NCI-H524 treated with DMSO at 0.1 percent for 48 hours (cell line): ENCODE measurements around the gene ATP5PD.
"Not testable (repeated sequence)": the region's sequence is repeated elsewhere in the genome, so short reads cannot be mapped to it uniquely, and the experiment has no call there.

Experiments used
- DNase-seq: peaks from one replicate; lab custom pipeline; 2025; lab: John Stamatoyannopoulos, UW

Gene ATP5PD

DNA sequence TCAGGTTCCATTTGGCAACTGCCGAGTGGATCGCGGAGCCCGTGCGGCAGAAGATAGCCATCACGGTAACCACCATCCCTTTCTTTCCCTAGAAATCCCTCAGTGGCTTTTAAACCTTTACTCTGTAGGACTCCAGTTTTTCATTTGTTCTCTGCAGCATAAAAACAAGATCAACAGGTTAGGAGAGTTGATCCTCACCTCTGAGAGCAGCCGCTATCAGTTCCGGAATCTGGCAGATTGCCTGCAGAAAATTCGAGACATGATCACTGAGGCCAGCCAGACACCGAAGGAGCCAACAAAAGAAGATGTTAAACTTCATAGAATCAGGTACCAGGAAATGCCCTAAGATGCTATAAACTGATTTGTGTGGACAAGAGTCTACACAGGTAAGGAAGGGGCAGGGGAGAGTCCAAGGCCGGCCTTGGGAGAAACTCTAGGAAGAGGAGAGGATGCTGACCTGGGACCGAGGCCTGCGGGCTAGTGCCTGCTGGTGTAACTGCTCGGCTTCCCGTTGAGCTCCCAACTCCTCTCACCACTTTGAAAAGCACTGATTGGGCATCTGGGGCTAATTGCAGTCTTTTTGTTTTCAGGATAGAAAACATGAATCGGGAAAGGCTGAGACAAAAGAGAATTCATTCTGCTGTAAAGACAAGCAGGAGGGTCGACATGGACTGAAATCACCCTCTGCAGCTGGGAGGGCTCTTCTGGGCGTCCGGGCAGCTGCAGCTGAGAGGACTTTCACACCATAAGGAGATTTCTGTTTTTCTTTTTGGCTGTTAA is 26.2 kb downstream of the ATP5PD start:
- DNase-seq = no peak

DNA sequence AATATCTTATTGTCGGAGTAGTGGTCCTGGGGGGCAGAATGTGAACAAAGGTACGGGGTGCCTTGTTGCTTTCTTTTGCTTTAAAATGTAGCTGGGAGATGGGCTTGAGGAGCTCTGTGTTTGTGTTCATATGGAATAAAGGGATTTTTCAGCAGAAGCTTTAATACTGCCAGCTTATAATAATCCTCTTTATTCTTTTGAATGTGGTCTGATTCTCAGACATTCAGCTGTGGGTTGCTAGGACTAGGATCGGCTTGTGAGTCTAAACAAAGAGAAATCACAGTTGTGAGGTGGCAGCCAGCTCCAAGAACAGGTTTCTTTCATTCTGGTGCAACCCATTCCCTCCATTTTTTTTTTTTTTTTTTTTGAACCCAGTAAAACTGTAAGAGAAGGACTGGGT is 27.1 kb downstream of the ATP5PD start:
- DNase-seq = no peak

DNA sequence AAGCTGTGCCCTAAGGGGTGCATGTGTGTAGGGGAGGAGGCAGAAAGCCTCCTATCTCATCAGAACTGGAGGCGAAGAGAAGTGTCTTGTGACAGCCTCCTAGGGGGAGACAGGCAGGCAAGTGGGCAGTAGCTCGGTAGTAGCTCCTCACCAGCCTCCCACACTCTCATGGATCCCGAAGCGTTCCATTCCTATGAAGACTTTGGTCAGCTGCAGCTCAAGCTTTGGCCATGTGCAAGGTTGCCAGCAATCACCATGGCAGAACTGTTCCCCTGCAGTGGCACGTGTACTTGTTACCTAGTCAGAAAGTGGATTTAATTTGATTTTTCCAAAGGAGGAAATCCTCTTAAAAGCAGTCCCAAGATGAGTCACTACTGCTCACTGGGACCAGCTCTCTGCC is 27.6 kb downstream of the ATP5PD start:
- no peak for DNase-seq

DNA sequence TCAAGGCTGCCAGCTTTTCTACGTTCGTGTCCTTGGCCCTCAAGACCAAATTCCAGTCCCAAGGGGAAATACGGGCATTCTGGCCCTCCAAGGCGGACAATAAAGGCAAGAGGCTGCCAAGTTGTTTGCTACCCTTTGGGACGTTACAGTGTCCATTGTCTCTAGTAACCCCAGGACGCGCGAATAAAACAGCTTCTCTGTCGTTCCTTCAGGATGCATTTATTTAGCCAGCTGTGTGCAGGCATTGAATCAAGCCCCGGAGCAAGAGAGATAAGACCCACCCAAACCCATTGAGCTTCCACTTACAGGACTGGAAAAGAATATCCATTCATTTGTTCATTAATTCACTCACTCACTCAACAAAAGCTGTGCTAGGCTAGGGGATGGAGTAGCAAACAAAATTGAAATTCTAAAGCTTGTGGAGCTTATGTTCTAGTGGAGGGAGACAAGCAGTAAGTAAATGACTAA is 33.6 kb downstream of the ATP5PD start:
- no peak for DNase-seq

DNA sequence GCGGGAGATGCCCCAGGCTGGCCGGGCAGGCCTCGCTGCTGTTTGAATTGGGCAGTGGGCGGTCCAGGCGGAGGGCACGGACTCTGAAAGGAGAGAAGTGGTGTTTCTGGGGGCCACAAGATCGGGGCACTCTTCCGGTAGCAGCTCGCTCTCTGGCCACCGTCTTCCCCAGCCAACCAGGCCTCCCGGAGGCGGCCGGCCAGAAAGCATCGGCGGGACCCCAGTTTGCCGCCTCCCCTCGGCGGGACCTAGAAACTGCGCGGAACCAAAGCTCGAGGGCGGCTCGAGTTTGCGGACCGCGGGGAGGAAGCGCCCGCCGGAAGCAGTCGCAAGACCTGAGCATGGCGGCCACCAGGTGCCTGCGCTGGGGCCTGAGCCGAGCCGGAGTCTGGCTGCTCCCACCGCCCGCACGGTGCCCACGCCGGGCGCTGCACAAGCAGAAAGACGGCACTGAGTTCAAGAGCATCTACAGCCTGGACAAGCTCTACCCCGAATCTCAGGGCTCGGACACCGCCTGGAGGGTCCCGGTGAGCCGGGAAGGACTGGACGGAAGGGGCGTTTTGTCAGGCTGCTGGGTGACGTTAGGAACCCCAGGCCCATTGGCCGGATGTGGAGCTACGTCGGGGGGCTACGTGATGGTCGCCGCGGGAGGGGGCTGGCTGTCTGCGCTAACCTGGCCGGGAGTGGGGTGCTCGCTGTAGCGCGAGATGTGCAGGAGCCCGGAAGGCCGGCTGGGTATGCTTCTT is 34.2 kb downstream of the ATP5PD start, which contains the start of gene MRPL58:
TSS of gene MRPL58 (plus strand) at position 325 of the 746 bp plus-strand sequence. CDS start at position 342, 17 bp downstream.
- peak; percentile 89 for DNase-seq

DNA sequence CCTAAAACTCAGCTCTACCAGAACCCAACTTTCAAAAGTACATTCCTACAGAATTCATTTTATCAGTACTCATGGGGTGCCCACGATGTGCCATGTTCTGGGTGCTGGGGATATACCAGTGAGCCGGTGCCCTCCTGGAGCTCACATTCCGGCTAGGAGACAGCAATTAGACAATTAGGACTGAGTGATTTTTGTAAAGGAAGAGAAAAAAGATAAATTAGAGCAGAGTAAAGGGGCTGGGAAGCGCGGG is 34.7 kb downstream of the ATP5PD start:
- DNase-seq = no peak

DNA sequence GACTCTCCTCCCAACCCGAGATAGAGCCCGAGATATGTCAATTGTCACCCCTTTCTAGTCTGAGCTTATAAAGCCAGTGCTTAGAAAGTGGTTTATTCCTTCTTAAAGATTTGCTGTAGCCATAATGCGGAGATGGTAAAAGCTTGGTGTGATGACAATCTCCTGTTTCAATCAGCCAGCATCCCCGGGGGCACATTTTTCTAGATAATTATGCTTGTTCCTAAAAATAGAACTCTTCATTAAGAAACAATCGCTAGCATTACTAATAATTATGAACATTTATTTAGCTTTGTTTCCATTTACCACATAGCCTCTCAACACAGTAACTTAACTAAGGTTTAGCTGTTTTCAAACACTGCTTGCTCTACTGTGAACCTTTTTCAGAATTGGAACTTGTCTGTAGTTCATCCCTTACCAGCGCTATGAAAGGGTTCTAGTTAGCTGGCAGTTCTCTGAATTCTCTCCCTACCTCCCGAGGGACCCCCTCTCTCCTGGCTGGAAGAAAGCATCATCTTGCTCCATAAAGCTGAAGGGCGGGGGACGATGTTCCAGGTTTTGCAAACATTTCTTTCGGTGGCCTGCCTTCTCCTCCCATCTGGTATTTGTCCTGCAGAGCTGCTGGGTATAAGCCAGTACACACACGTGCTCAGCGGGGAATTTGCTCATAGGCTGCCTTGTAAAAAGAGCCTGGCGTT is 35.2 kb downstream of the ATP5PD start:
- DNase-seq = peak; percentile 38

DNA sequence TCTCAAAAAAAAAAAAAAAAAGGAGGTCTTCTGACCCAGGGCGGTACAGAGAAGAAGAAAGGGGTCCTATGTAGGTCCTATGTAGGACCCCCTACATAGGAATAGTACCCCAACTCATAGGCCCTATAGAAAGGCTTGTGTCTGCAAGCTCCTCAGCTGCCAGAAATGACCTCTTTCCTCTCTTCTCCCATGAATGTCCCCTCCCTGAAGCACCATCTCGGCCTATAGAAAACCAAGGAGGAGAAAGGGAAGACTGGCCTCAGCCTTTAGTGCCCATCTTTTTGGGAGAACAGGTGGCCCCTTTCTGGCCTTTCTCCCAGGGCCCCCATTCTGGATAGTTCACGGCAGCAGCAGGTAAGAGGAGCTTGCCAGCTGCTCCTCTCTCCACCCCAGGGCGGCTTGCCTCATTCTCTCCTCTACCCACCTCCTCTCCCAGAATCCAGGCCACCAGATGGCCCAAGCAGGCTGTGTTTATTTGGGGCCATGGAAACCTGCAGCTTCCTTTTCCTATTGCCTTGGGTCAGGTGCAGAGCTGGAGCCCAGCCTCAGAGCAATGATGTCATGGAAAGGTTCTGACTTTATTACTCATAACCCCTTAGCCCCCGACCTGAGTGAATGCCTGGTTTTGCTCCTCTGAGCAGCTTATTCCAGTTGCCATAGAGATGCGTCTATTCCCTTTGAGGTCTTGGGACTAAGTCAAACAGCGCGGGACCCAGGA is 35.9 kb downstream of the ATP5PD start:
- DNase-seq = peak; percentile 95

DNA sequence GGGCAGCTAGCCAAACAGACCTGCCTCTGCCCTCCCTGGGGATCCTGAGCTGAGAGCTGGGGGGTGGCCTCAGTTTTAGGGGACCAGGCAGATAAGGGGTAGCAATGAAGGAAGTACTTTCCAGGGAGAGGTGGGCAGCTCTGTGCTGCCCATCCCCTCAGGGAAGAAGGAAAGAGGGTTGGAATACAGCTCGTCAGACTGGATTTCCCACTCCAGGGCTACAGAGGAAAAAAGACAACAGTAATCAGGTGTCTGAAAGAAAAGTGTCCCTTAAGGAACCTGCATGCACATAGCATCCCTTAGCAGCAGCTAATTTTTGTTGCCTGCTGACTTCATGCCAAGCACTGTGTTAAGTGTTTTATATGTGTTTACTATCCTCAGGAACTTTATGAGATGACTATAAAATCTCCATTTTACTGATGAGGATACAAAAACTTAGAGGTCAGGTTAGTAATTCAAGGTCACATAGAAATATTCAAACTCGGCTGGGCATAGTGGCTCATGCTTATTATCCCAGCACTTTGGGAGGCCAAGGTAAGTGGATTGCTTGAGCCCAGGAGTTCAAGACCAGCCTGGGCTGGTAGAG is 37.5 kb downstream of the ATP5PD start:
- no peak for DNase-seq

DNA sequence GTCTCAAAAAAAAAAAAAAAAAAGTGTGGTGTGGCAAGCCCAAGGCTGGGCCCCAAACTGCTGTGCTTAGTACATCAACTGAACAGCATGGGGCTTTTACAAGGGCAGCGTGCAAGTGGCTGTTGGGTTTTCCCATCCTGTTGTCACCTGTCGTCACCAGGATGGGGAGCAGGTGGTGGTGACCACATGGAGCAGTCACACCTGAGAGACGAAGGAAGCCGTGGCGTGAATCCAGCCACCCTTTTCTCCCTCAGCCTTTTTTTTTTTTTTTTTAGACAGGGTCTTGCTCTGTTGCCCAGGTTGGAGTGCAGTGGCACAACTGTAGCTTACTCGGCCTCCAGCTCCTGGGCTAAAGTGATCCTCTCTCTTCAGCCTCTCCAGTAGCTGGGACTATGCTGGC is 38.4 kb downstream of the ATP5PD start:
- DNase-seq = no peak

DNA sequence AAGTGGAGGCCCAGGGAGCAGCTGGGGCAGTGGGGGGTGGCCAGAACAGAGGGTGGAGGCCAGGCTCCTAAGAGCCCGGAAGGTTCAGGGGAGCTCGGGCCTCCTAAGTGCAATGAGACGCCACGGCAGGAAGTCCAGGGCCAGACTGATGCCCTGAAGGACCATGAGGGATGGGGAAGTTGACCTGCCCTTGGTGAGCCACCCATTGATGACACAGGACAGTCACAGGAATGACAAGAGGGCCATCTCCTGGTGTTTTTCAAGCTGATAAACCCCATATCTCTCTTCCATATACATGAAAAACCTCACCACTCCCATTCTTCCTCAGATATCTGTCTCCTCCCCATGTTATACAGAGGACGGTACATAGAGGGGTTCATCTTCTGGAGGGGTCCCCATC is 40.1 kb downstream of the ATP5PD start:
- no peak for DNase-seq

DNA sequence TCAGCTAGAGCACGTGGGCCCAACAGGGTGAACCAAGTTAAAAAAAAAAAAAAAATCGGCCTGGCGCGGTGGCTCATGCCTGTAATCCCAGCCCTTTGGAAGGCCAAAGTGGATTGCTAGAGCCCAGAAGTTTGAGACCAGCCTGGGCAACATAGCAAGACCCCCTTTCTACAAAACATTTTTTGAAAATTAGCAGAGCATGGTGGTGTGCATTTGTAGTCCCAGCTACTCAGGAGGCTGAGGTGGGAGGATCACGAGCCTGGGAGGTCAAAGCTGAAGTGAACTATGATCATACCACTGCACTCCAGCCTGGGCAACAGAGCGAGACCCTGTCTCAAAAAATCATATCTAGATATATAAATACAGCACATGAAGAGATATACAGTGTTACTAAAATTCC is 40.7 kb downstream of the ATP5PD start:
- DNase-seq = not testable (repeated sequence)

DNA sequence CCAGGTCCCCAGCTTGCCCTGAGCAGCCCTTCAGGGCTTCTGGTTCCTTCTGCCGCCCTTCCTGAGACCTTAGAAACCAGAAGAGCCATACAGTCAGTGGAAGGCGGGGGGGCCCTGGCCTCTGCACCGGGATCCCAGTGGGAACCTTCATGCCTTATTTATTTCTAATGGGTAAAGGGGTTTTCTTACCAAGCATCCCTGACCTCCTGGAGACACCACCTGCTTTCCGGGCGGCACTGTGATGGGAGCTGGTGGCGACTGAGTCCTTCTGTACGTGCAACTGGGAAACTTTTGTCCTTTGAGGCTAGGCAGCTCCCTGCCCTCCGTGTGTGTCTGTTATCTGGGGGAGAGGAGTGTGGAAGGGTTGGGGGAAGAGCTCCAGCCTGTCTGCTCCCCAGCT is 41.5 kb downstream of the ATP5PD start:
- DNase-seq = no peak

DNA sequence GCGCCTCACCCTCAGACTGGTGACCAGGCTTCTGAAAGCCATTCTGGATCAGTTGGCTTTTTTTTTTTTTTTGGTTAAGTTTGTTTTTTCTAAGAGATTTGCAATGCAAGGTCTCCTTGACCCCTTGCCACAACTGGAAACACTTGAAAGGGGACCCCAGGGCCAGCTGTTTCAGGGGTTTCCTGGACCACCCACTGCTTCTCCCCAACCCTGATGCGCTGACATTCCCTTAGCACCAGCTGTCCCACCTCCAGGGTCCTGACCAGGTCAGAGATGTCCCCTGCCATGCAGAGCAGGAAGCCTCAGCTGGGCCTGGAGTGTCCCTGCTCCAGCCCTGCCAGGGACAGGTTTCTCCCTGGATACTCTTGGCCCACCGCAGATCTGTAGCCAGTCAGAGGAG is 42.4 kb downstream of the ATP5PD start:
- no peak for DNase-seq

DNA sequence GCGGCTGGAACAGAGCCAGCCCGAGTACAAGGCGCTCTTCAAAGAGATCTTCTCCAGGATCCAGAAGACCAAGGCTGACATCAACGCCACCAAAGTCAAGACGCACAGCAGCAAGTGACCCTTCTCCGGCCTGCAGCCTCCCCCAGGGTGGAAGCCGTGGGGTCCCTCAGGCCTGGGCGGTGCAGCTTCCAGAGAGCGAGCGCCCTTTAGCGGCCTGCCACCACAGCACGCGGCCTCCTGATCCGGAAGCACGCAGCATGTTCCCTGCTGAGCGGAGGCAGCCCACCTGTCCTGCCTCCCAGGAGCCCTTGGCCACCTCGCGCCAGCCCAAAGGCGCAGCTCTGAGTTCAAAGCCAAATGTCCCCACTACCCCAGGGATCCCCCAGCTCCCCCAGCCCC is 42.8 kb downstream of the ATP5PD start:
- no peak for DNase-seq

DNA sequence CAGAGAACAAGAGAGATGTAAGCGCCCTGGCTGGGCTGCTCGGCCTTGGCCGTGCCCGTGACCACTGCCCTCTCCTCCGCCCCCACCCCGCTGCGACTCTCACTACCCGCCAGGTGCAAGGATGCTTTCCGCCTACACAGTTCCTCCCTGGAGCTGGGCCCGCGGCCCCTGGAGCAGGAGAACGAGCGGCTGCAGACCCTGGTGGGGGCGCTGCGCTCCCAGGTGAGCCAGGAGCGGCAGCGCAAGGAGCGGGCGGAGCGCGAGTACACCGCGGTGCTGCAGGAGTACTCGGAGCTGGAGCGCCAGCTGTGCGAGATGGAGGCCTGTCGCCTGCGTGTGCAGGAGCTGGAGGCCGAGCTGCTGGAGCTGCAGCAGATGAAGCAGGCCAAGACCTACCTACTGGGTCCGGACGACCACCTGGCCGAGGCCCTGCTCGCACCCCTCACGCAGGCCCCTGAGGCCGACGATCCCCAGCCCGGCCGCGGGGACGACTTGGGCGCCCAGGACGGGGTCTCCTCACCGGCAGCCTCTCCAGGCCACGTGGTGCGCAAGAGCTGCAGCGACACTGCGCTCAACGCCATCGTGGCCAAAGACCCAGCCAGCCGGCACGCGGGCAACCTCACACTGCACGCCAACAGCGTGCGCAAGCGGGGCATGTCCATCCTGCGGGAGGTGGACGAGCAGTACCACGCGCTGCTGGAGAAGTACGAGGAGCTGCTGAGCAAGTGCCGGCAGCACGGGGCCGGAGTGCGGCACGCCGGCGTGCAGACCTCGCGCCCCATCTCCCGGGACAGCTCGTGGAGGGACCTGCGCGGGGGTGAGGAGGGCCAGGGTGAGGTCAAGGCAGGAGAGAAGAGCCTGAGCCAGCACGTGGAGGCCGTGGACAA is 43.5 kb downstream of the ATP5PD start:
- DNase-seq = no peak

DNA sequence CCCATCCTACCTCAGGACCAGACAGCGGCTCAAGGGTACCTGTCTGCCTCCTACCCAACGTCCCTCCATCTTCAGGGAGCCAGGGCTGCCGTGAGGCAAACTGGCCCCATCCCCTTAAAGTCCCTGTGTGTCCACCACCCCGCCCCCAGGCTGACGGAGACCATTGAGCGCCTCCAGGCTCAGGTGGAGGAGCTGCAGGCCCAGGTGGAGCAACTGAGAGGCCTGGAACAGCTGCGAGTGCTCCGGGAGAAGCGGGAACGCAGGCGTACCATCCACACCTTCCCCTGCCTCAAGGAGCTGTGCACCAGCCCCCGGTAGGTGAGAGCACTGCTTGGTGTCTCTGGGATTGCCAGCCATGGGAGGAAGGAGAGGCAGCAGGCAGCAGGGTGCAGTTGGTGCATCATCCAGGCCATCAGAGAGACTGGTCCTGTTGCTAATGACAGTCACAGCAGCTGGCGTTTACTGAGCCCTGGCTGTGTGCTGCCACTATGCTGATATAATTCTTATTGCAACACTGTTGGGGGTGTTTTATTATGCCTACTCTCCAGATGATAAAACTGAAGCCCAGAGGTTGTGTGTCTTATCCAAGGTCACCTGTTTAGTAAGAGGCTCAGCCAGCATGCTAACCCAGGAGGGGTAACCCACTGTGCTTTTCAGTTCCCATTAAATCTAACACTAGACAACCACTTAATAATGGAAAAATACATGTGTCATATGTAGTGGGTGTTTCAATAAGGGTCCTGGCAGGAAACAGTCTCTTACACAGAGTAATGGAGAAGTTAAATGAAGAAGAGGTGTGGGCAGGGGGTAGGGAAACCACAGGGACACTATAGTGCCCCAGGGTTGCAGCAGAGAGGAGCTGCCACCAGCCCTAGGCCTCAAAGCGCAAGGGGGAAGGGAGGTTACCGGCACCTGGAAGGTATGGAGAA is 44.6 kb downstream of the ATP5PD start:
- DNase-seq = no peak

DNA sequence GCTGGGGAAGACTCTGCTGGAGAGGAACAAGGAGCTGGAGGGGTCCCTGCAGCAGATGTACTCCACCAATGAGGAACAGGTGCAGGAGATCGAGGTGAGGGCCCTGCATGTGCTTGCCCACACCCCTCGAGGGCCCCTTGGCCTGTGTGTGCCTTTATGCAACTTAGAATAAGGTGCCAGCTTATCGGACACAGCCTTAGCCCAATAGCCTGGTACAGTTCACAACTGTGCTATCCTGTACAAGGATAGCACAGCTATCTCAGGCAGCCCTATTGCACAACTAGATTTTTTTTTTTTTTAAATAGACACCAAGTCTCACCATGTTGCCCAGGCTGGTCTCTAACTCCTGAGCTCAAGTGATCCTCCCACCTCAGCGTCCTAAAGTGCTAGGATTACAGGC is 47.2 kb downstream of the ATP5PD start:
- DNase-seq = no peak

DNA sequence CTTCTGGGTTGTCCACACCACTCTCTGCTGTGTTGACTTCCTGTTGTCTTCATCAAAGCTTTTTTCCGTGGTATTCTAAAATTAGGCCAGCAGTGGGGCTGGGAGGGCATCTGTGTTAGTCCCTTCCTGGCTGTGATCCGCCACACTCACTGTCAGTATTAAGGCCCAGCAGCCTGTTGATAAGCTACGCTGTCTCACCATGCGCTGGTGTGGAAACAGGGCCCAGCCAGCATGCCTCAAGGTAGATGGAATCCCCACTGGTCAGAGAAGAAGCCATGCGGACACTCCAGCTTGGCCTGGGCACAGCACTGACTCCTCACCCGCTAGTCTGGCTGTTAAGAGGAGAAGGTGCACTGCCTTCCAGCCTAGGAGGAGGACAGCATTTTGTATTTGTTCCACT is 48.0 kb downstream of the ATP5PD start:
- DNase-seq = no peak

DNA sequence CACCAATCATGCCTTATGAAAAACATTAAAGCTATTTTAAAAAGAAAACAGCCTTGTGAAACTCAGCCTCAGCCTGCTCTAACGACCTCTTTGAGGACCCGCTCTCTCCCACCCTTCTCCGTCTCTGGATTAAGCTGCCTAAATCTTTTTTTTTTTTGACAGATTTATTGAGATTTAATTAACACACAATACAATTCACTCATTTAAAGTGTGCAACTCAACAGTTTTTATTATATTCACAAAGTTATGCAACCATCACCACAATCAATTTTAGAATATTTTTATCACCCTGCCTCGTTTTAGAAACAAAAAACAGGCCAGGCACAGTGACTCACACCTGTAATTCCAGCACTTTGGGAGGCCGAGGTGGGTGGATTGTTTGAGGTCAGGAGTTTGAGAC is 50.9 kb downstream of the ATP5PD start:
- no peak for DNase-seq
